ENCODE data around the gene CSF2RB.

DNA sequence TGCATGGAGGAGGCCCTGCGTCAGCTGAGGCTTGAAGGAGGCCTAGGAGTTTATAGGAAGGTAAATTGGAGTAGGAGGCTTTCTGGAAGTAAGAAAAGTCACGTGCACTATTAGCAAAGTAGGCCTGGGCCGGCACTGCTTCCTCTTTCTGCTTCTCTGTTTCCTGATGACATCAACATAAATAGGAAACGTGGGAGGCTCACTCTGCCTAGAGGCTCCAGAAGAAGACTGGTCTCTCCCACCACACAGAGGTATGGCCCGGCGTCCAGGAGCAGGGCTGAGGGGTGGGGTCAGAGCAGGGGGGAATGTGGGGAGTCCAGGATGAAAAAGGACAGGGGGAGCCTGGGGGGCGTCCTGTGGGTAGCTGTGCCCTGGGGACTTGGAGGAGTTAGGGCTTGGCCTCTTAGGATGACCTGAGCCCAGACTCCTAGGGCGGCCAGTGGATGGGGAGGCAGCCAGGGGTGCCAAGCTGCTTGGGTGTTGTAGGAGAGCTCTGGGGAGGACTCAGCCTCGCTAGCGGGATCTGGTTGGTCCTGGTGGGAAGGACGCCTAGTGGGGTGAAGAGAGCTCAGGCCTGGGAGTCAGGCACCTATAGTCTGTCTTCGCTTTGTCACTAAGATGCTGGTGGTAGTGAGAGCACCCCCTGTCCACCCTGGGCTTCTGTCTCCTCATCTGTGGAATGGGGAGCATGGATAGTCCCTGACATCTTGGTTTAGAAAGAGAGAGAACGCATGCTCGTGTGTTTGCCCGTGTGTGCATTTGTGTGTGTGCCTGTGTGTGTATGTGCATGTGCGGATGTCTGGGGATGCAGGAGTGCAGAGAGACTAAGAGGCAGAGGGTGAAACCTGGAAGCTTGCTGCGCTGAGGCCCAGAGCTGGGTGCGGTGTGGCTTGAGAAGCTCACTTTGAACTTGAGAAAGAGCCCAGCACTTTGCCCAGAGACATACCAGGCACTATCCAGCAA, at the start of gene CSF2RB:
- TF ChIP-seq, protein P1, sequence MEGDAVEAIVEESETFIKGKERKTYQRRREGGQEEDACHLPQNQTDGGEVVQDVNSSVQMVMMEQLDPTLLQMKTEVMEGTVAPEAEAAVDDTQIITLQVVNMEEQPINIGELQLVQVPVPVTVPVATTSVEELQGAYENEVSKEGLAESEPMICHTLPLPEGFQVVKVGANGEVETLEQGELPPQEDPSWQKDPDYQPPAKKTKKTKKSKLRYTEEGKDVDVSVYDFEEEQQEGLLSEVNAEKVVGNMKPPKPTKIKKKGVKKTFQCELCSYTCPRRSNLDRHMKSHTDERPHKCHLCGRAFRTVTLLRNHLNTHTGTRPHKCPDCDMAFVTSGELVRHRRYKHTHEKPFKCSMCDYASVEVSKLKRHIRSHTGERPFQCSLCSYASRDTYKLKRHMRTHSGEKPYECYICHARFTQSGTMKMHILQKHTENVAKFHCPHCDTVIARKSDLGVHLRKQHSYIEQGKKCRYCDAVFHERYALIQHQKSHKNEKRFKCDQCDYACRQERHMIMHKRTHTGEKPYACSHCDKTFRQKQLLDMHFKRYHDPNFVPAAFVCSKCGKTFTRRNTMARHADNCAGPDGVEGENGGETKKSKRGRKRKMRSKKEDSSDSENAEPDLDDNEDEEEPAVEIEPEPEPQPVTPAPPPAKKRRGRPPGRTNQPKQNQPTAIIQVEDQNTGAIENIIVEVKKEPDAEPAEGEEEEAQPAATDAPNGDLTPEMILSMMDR (IDR thresholded peaks at IDR 0.05) = no peak
- TF ChIP-seq POLR2A (IDR thresholded peaks at IDR 0.05) = no peak
